HG02798 (cell line): ENCODE measurements around the gene TRIAP1.

Experiments used
- ATAC-seq: cut with Tn5 transposase; IDR thresholded peaks from one replicate; pipeline ENCODE4 v1.9.1; 2021; ENCODE audit warnings: mild to moderate bottlenecking; ENCODE audit not compliant: unreplicated experiment, poor library complexity

TRIAP1 gene

DNA sequence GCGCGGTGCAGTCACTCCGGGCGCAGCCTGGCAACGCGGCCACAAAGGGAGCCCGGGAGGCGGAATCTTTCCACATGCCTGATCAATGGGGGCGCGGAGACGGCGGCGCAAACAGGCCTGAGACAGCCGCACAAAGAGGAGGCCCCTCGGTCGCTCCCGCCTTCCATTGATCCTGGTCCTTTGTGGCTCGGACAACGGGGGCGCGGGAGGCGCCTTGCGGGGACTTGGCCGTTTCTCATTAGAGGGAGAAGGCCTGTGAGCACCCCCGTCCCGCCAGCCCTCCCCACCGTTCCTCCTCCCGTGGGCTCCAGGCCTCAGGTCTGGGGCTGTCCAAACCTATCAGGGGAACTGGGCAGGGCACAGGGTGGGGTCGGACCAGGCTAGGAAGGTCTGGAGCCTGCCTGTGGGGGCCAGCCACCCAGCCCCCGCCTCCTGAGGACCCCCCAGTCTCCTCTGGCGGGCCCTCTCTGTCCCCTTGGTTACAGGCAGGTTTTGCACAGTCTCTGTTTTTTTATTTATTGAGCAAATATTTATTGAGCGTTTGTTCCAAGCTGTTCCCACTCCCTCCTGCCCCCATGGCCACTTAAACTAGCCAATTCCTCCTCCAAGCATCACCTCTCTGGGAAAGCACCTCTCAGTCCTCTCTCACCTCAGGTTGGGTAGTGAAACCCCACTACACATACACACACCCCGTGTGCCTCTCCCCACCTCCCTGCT is 48.2 kb downstream of the TRIAP1 start:
- no peak for ATAC-seq

GRCh38 chr12:120394483-120395367 is 51.5 kb downstream of the TRIAP1 start:
- ATAC-seq: no peak
